Muscle layer of duodenum (tissue), 2 donors: Measurements from ENCODE around the gene MASP2.
"Not testable (repeated sequence)": the region's sequence is repeated elsewhere in the genome, so short reads cannot be mapped to it uniquely, and the experiment has no call there.

ENCODE experiments used
- H3K27ac ChIP-seq: one replicate; pipeline ENCODE4 v1.7.0; 2013; ENCODE audit warnings: mild to moderate bottlenecking, low read length
- H3K27me3 ChIP-seq: one replicate; pipeline ENCODE4 v1.7.0; 2013; ENCODE audit warnings: low read depth, mild to moderate bottlenecking, control low read depth, low read length
- H3K36me3 ChIP-seq, 2 donors: one replicate each; pipeline ENCODE4 v1.7.0; 2013; ENCODE audit warnings: low read length in 2 of 2, control low read depth in 1 of 2, mild to moderate bottlenecking in 1 of 2; ENCODE audit not compliant: insufficient read depth in 2 of 2, control insufficient read depth in 1 of 2
- H3K4me1 ChIP-seq, 2 donors: one replicate each; pipeline ENCODE4 v1.7.0; 2013; ENCODE audit warnings: low read length in 2 of 2, mild to moderate bottlenecking in 2 of 2, control low read depth in 1 of 2, moderate library complexity in 1 of 2; ENCODE audit not compliant: insufficient read depth in 2 of 2, control insufficient read depth in 1 of 2
- H3K4me3 ChIP-seq, 2 donors: one replicate each; pipeline ENCODE4 v1.7.0; 2013; ENCODE audit warnings: low read length in 2 of 2, low read depth in 1 of 2, mild to moderate bottlenecking in 1 of 2
- H3K9me3 ChIP-seq, 2 donors: one replicate each; pipeline ENCODE4 v1.7.0; 2013; ENCODE audit warnings: low read length in 2 of 2, control low read depth in 1 of 2, mild to moderate bottlenecking in 1 of 2; ENCODE audit not compliant: control insufficient read depth in 1 of 2
- donor health status: healthy.

Gene MASP2

DNA sequence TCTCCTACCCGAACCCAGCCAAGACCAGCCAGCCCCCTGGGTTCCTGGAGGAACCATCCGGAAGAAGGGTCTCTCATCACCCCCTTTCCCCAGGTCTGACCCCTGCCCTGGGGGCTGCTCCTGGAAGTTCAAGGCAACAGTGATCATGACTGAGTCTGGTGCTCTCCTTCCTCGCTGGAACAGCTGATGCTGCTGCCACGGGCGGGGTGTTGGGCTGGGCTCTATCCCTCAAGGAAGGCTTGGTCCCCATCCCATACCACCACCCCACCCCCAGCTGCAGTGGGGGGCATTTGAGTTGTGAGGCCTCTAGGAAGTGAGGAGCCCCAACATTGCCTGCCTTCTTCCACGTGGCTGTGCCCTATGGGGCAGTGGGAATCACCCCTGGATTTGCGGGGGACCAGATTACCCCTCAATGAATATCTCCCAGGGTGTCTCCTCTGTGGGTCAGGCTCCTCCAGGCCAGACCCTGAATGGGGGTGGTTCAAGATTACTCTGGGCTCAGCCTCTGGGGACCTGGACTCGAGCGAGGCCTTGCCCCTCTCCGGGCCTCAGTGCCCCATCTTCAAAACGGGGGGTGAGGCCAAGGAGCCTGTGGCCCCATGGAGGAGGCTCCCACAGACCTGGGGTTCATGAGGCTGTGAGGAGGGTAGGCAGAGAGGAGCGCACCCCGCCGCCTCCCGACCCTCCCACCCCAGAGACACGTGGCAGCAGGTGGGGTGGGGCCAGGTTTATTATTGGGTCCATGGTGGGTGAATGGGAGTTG is 2.8 kb downstream of the MASP2 start:
- H3K27me3 ChIP-seq, result no peaks in the 10 kb centered on the region
- no peaks in the 10 kb centered on the region for H3K9me3 ChIP-seq
- H3K4me1 ChIP-seq, result no peaks in the 10 kb centered on the region
- no peak overlapping the region for H3K4me3 ChIP-seq
- no peaks in the 10 kb centered on the region for H3K36me3 ChIP-seq
- H3K27ac ChIP-seq, result no peak overlapping the region

DNA sequence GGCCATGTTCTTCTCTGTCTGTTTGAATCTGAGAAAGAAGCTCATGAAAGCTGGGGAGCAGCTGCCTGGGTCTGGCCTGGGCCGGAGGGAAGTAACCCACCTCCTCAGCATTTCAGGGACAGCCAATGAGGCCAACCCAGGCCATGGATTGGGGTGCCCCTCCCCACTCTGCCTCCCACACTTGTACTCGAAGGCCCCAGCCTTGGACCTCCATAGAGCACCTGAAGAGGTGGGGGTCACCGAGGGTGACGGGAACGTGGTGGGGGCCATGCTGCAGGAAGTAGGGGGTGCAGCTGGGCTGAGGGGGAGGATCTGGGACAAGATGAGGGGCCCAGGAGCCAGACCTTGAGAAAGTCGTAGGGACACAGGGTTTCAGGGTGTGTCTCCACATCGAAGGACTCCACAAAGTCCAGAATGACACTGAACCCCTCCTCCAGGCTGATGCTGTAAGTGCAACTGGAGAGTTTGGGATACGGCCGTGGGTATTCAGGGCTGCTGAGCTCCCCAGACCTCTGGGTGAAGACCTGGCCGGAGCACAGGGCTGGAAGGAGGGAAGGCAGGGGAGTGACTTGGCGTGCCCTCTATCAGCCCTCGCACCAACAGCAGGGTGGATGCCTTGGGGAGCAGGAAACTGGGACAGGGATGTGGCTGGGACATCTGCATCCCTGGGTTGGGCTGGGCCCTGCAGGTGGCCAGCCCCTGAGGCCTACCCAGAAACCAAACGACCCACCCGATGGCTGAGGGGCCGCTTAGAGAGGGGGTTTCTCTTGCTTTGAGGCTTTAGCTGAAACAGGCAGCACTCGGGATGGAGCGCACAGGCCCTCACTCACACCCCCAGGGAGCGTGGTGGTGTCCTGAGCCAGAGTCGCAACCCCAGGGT is 3.8 kb downstream of the MASP2 start:
- no peaks in the 10 kb centered on the region for H3K36me3 ChIP-seq
- no peak overlapping the region for H3K27ac ChIP-seq
- no peaks in the 10 kb centered on the region for H3K9me3 ChIP-seq
- H3K27me3 ChIP-seq, result no peaks in the 10 kb centered on the region
- no peak overlapping the region for H3K4me3 ChIP-seq
- peaks cover 0 to 2% of the 10 kb centered on the region in 2 donors for H3K4me1 ChIP-seq

DNA sequence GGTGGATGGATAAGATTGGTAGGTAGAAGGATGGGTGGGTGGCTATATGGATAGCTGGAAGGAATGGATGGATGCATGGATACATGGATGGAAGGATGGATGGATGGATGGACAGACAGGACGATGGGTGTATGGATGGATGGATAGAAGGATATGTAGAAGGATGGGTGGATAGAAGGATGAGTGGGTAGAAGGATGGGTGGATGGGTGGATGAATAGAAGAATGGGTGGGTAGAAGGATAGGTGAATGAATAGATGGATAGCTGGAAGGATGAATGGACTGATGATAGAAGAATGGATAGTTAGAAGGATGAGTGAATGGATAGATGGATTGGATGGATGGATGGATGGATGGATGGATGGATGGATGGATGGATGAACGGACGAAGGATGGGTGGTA is 5.0 kb downstream of the MASP2 start:
- H3K27ac ChIP-seq, result no peak overlapping the region
- H3K27me3 ChIP-seq, result no peaks in the 10 kb centered on the region
- peaks cover 4 to 8% of the 10 kb centered on the region in 2 donors for H3K4me1 ChIP-seq
- H3K9me3 ChIP-seq, result no peaks in the 10 kb centered on the region
- no peak overlapping the region for H3K4me3 ChIP-seq
- H3K36me3 ChIP-seq, result no peaks in the 10 kb centered on the region

DNA sequence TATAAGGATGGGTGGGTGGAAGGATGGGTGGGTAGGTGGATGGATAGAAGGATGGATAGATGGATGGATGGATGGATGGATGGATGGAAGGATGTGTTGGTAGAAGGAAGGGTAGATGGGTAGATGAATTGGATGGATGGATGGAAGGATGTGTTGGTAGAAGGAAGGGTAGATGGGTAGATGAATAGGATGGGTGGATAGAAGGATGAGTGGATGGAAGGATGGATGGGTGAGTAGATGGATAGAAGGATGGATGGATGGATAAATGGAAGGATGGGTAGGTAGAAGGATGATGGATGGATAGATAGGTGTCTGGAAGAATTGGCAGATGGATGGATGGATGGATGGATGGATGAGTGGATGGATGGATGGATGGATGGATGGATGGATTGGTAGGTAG is 6.0 kb downstream of the MASP2 start:
- Histone ChIP-seq H3K27me3 (no peaks in the 10 kb centered on the region), H3K9me3 (no peaks in the 10 kb centered on the region), H3K4me1 (peaks cover 4 to 8% of the 10 kb centered on the region in 2 donors), H3K27ac (no peak overlapping the region), H3K4me3 (no peak overlapping the region), H3K36me3 (no peaks in the 10 kb centered on the region)

DNA sequence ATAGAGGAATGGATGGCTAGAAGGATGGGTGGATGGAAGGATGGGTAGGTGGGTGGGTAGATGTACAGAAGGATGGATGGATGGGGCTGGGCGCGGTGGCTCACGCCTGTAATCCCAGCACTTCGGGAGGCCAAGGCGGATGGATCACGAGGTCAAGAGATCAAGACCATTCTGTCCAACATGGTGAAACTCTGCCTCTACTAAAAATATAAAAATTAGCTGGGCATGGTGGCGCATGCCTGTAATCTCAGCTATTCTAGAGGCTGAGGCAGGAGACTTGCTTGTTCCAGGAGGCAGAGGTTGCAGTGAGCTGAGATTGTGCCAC is 7.0 kb downstream of the MASP2 start:
- not testable (repeated sequence) for H3K27ac ChIP-seq, H3K27me3 ChIP-seq, H3K9me3 ChIP-seq, H3K36me3 ChIP-seq, H3K4me3 ChIP-seq, H3K4me1 ChIP-seq

DNA sequence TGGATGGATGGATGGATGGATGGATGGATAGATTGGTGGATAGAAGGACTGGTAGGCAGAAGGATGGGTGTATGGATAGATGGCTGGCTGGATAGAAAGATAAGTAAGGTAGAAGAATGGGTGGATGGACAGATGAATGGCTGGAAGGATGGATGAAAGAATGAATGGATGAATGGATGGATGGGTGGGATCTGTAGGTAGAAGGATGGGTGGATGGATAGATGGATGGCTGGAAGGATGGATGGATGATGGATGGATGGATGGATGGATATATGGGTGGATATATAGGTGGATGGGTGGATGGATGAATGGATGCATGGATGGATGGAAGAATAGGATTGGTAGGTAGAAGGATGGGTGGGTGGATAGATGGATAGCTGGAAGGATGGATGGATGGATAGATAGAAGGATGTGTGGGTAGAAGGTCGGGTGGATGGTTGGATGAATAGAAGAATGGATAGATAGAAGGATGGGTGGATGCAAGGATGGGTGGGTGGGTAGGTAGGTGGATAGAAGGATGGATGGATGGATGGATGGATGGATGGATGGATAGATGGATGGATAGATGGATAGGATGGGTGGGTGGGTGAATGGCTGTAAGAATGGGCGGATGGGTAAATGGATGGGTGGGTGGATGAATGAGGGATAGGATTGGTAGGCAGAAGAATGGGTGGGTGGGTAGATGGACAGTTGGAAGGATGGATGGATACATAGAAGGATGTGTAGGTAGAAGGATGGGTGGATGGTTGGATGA is 7.5 kb downstream of the MASP2 start:
- peaks cover 4 to 8% of the 10 kb centered on the region in 2 donors for H3K4me1 ChIP-seq
- no peak overlapping the region for H3K4me3 ChIP-seq
- H3K27me3 ChIP-seq, result no peaks in the 10 kb centered on the region
- no peaks in the 10 kb centered on the region for H3K36me3 ChIP-seq
- H3K27ac ChIP-seq, result no peak overlapping the region
- no peaks in the 10 kb centered on the region for H3K9me3 ChIP-seq

DNA sequence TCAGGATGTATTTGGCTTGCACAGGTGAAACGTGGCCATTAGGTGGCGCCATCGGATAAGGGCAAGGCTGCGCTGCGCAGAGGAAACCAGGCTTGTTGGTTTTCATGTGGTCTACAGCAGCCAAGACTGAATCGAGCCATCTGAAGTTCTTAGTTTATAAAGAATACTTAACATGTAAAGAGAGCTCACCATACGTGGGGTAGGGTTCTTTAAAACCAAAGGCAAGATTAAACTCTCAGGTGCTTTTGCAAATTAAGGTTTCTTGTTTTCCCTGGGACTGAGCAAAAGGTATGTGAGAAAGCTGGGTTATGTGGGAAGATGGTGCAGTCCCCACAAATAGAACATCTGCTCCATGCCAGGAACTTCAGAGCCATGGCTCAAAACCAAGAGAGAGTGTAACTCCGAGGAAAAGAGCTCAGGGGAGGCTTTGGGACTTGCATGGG is 9.3 kb downstream of the MASP2 start:
- Histone ChIP-seq H3K27ac (no peak overlapping the region), H3K9me3 (no peaks in the 10 kb centered on the region), H3K4me1 (peaks cover 4 to 8% of the 10 kb centered on the region in 2 donors), H3K4me3 (no peak overlapping the region), H3K27me3 (no peaks in the 10 kb centered on the region), H3K36me3 (no peaks in the 10 kb centered on the region)

DNA sequence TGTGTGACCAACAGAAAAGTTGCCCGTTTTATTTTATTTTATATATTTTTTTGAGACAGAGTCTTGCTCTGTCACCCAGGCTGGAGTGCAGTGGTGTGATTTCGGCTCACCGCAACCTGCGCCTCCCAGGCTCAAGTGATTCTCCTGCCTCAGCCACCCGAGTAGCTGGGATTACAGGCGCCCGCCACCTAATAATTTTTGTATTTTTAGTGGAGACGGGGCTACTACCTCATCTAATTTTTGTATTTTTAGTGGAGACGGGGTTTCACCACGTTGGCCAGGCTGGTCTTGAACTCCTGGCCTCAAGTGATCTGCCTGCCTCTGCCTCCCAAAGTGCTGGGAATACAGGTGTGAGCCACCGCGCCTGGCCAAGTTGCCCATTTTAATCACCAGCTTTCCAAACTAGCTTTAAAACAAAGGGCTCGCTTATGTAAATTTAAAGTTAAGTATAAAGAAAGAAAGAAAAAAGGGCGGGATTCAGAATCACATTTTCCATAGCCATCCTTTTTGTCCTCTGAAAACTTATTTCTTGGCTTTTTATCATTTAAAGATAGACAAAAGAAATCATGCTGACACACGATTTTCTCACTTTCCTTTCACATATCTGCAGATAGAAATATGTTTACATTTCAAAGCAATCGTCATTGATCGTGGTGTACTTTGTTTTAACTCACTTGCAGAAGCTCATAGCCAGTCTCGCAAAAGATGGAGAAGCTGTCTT is 9.9 kb downstream of the MASP2 start:
- H3K9me3 ChIP-seq, H3K4me1 ChIP-seq, H3K27me3 ChIP-seq, H3K36me3 ChIP-seq, H3K27ac ChIP-seq, H3K4me3 ChIP-seq: not testable (repeated sequence)

DNA sequence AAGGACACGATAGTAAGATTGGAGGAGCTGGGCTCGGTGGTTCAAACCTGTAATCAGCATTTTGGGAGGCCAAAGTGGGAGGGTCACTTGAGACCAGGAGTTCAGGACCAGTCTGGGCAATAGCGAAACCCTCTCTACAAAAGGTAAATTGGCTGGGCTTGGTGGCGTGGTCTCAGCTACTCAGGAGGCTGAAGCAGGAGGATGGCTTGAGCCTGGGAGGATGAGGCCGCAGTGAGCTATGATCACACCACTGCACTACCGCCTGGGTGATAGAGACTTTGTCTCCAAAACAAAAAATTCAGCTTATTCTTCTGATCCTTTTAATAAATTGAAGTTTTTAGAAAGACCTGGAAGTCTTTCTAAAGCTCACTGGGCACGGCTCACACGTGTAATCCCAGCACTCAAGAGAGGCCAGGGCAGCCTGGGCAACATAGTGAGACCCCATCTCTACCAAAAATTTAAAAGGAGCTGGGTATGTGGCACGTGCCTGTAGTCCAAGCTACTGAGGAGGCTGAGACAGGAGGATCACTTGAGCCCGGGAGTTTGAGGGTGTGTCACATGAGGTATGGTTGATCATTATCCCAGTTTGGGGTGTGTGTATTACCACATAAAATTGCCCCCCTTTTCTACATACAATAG is 15.3 kb downstream of the MASP2 start:
- Histone ChIP-seq H3K36me3 (peaks cover 4 to 14% of the 10 kb centered on the region in 2 donors), H3K27me3 (no peaks in the 10 kb centered on the region), H3K9me3 (no peaks in the 10 kb centered on the region), H3K27ac (no peak overlapping the region), H3K4me1 (no peaks in the 10 kb centered on the region), H3K4me3 (no peak overlapping the region)

DNA sequence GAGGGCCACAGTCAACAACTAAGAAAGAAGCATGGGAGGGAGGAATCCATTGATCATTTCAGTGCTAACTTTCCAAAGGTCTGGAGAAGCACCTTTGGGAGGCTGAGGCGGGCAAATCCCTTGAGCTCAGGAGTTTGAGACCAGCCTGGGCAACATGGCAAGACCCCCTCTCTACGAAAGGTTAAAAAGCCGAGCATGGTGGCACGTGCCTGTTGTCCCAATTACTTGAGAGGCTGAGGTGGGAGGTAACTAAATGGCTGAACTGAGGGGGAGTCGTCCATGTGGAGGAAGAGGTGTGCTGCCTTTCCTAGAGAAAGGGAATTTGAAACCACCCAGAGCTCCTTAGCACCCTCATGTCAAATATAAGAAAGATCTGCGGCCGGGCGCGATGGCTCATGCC is 16.2 kb downstream of the MASP2 start:
- H3K4me1 ChIP-seq, result no peaks in the 10 kb centered on the region
- peaks cover 8 to 22% of the 10 kb centered on the region in 2 donors for H3K36me3 ChIP-seq
- H3K27me3 ChIP-seq, result no peaks in the 10 kb centered on the region
- H3K4me3 ChIP-seq, result no peak overlapping the region
- H3K9me3 ChIP-seq, result no peaks in the 10 kb centered on the region
- H3K27ac ChIP-seq, result no peak overlapping the region
